GM10266 (cell line): Measurements from ENCODE around the gene CALD1.

Source experiments
- DNase-seq: peaks from one replicate; pipeline ENCODE4 v3.0.0; 2012; ENCODE audit errors: extremely low spot score
- TF ChIP-seq, protein P1 (sequence below): IDR thresholded peaks from 2 replicates; pipeline ENCODE4 v1.5.1; 2012; ENCODE audit warnings: mild to moderate bottlenecking, low read depth; ENCODE audit not compliant: control insufficient read depth, insufficient read depth; ENCODE audit errors: missing control alignments

The CALD1 gene

DNA sequence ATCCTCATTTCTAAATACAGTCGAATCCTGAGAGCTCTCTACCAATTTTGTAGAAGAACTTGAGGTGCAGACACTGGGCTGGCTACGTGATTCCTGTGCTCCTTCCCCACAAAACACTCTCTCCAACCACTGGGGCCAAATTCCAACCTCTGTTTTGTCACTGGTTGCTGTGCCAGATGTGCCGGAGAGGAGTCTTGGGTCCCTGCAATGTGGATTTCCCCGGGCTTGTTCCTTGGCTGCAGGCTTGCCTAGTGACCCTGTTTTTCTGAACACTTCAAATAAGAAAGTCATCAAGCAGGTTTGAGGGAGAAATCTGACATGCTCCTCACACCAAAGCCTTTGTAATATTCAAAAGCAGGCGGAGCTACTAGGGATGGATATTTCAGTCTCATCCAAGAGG lies 162.5 kb downstream of the CALD1 start:
- TF ChIP-seq, protein P1, sequence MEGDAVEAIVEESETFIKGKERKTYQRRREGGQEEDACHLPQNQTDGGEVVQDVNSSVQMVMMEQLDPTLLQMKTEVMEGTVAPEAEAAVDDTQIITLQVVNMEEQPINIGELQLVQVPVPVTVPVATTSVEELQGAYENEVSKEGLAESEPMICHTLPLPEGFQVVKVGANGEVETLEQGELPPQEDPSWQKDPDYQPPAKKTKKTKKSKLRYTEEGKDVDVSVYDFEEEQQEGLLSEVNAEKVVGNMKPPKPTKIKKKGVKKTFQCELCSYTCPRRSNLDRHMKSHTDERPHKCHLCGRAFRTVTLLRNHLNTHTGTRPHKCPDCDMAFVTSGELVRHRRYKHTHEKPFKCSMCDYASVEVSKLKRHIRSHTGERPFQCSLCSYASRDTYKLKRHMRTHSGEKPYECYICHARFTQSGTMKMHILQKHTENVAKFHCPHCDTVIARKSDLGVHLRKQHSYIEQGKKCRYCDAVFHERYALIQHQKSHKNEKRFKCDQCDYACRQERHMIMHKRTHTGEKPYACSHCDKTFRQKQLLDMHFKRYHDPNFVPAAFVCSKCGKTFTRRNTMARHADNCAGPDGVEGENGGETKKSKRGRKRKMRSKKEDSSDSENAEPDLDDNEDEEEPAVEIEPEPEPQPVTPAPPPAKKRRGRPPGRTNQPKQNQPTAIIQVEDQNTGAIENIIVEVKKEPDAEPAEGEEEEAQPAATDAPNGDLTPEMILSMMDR = no peak

DNA sequence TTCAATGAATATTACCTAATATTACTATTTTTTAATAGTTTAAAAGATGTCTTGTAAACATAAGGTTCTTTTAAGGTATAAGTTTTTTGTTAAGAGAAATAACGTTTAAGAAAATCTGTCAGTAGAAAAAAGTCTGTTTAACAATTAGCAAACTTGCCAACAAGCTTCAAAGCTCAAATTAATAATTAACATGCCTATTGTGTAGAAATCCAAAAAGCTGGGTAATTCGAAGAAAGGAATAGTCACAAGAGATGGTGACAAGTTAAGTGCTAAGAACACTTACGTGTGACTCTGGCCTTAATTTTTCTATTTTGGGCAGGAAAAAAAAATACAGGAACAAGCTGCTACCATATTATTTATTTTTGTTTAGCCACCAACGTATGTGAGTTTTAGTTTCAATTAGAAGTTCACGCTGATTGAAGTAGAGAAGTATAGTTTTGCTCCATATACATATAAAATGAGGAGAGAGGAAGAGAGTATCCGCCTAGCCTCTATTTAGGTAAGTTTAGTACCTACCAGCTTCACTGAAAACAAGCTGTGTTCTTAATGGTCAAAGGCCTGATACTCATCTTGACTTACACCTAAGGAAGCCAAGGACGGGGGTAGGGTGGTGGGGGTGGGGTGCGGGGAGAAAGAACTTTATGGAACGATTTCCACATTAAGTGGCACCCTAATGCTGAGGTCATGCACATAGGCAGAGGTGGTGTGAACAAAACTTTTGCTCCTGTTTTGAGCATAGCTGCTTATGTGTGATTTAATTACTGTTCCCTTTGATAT lies 163.4 kb downstream of the CALD1 start:
- TF ChIP-seq, protein P1 = no peak
- no peak for DNase-seq

More for the DNA sequence above, 162.5 kb downstream of the CALD1 start:
- no peak for DNase-seq

DNA sequence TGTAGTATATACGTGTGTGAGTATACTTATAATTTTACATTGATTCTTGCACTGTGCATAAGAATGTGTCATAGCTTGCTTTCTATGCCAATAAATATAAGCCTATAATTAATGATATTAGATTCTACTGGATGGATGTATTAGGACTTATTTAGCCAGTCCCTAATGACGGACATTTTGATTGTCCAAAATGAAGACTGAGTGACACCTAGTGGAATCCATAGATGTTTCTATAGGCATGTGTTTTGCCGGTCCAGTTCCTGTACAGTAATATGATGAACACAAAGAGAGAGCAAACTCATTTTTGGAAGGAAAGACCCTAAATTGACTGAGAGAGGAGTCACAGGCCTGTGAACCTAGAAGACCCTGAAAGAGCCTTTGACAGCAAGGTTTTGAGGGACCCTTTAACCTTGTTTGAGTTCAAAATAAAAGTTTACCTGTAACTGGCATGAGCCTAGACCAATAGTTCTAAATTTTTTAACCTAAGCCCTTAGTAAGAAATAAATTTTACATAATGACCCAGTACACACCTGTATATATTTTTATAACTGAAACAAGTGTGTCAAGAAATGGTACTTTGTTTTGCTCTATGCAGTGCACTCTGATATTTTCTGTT lies 164.5 kb downstream of the CALD1 start:
- peak; percentile 60 for DNase-seq
- TF ChIP-seq, protein P1 = peak; percentile 42

DNA sequence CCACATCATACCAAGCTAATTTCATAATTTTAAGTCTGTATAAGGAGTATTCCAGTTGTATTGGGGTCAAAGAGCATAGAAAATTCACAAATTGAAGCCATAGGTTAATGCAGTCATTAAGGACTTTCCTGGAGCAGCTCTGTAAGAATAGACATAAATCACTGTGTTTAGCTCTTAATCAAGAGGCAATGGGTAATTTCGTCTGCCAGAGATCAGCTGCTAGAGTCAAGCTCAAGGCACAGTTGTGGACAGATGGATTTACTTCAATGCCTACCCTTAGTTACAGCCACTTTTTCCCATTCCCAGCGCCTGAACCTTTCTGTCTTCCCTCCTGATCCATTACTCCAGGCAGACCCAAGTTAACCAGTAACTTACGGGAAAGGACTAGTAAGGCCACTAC lies 166.3 kb downstream of the CALD1 start:
- no peak for DNase-seq
- TF ChIP-seq, protein P1 = no peak

DNA sequence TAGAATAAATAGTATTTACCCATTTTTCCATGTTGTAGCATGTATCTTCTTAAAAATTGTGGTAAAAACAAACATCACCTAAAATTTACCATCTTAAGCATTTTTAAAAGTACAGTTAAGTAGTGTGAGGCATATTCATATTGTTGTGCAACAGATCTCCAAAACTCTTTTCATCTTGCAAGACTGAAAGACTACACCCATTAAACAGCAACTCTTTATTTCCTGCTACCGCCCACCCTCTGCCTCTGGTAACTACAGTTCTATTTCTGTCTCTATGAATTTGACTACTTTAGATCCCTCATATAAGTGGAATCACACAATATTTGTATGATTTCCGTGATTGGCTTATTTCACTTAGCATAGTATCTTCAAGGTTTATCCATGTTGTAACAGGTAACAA lies 166.8 kb downstream of the CALD1 start:
- no peak for DNase-seq
- TF ChIP-seq, protein P1 = no peak

DNA sequence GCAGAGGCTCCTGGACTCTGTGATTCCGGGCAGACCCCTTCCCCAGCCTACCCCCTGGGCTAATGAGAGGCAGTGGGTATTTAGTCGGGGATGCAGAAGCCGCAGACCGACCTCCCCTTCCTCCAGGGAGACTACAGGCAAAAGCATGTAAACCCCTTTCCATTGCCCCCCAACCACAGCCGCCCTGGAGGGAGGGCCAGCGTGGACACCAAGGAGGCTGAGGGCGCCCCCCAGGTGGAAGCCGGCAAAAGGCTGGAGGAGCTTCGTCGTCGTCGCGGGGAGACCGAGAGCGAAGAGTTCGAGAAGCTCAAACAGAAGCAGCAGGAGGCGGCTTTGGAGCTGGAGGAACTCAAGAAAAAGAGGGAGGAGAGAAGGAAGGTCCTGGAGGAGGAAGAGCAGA lies 167.9 kb downstream of the CALD1 start:
- DNase-seq = no peak
- TF ChIP-seq, protein P1 = no peak

DNA sequence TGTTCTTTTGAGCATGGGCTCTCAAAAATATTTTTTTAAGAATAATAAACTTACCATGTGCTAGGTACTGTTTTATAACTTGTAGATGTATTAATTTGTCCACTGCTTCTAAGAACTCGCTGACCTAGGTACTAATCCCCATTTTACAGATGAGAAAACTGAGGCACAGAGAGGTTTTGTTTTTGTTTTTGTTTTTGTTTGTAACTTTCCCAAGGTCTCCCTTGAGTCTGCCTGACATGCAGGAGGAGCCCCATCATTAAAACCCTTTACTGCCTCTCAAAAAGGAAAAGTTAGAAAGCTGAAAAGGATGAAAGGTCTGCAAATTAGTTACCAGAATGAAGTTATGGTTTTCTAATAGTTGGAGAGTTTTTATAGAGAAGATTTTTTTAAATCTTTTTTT lies 168.4 kb downstream of the CALD1 start:
- no peak for DNase-seq
- TF ChIP-seq, protein P1 = no peak
